Measurements from ENCODE around the gene IPMK.
A peak's percentile ranks its signal among the peaks of the same experiment; 100 is the strongest.

DNA sequence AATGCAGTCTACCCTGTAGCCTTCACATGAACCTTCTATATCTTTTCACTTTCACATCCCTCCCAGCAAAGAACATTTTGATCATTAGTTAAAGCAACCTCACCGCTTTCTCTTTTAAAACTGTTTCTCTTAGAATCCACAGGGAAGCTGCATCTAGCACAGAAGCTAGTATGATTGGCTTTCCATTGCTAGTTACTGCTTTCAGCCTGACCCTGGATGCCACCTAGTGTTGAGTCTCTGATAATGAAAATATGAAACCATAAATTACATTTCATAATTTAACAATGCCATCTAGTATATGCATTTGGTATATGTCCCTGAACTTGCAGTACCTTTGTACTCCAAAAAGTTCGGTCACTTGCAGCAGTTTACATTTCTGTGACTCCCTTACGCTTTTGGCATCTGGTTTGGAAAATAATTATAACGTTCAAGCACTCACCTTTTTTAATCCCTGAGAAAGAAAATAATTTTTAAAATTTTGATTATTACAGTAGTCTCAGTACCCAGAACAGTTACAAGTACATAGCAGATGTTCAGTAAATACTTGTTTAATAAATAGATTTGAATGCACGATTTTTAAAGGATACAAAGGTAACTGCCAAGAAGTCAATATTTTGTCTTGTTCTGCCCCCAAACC, 24.0 kb upstream of the IPMK start:
- TF ChIP-seq, protein P1, sequence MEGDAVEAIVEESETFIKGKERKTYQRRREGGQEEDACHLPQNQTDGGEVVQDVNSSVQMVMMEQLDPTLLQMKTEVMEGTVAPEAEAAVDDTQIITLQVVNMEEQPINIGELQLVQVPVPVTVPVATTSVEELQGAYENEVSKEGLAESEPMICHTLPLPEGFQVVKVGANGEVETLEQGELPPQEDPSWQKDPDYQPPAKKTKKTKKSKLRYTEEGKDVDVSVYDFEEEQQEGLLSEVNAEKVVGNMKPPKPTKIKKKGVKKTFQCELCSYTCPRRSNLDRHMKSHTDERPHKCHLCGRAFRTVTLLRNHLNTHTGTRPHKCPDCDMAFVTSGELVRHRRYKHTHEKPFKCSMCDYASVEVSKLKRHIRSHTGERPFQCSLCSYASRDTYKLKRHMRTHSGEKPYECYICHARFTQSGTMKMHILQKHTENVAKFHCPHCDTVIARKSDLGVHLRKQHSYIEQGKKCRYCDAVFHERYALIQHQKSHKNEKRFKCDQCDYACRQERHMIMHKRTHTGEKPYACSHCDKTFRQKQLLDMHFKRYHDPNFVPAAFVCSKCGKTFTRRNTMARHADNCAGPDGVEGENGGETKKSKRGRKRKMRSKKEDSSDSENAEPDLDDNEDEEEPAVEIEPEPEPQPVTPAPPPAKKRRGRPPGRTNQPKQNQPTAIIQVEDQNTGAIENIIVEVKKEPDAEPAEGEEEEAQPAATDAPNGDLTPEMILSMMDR (IDR thresholded peaks at IDR 0.05; ENCODE audit: low read depth, low read length): peak; percentile 59
- no peak for TF ChIP-seq POLR2A (IDR thresholded peaks at IDR 0.05; ENCODE audit: extremely low read depth, insufficient read length)

Measured in NB4 (cell line).